Neutrophil (primary cell): ENCODE data around the gene COL5A2.

Experiments
- H3K27ac ChIP-seq: fragments of 200-600 bp; sonication (generic); 2 replicates; pipeline ENCODE4 v1.5.1; 2016; ENCODE audit warnings: mild to moderate bottlenecking, moderate library complexity
- H3K27me3 ChIP-seq: fragments of 200-600 bp; sonication (generic); 2 replicates; pipeline ENCODE4 v1.6.0; 2016; ENCODE audit warnings: mild to moderate bottlenecking
- H3K36me3 ChIP-seq: fragments of 200-600 bp; sonication (generic); 2 replicates; pipeline ENCODE4 v1.5.1; 2017
- H3K4me1 ChIP-seq, 2 experiments: fragments of 200-600 bp in 1 of 2; sonication (generic) in 1 of 2; 1 replicate in 1 of 2; 2 replicates in 1 of 2; pipeline versions ENCODE4 v1.5.1 to v1.6.1; 2013 to 2016; ENCODE audit warnings: low read depth in 1 of 2, low read length in 1 of 2, mild to moderate bottlenecking in 1 of 2, moderate library complexity in 1 of 2; ENCODE audit not compliant: control insufficient read depth in 1 of 2, insufficient read depth in 1 of 2
- H3K4me3 ChIP-seq, 2 experiments: fragments of 200-600 bp in 1 of 2; sonication (generic) in 1 of 2; 1 replicate in 1 of 2; 2 replicates in 1 of 2; pipeline ENCODE4 v1.5.1; 2013 to 2016; ENCODE audit warnings: low read depth in 1 of 2, low read length in 1 of 2, mild to moderate bottlenecking in 1 of 2, moderate library complexity in 1 of 2
- H3K9me3 ChIP-seq: fragments of 200-600 bp; sonication (generic); 2 replicates; pipeline ENCODE4 v1.5.1; 2016
- CTCF ChIP-seq: fragments of 200-600 bp; sonication (generic); IDR thresholded peaks from 2 replicates; pipeline ENCODE4 v1.5.1; 2016; ENCODE audit warnings: antibody characterized with exemption

Gene COL5A2

GRCh38 chr2:189157456-189157855 is 22.1 kb downstream of the COL5A2 start:
- Histone ChIP-seq H3K4me3 (no peak overlapping the region), H3K9me3 (no peaks in the 10 kb centered on the region), H3K27me3 (no peaks in the 10 kb centered on the region), H3K36me3 (no peaks in the 10 kb centered on the region), H3K27ac (no peak overlapping the region), H3K4me1 (no peaks in the 10 kb centered on the region)
- no peak for TF ChIP-seq CTCF

- no peak overlapping the region for H3K4me3 ChIP-seq
Measured at GRCh38 chr2:189155795-189156194, 23.8 kb downstream of the COL5A2 start.

GRCh38 chr2:189153619-189154018 is 25.9 kb downstream of the COL5A2 start:
- no peaks in the 10 kb centered on the region for H3K27me3 ChIP-seq
- H3K9me3 ChIP-seq: no peaks in the 10 kb centered on the region
- no peak for TF ChIP-seq CTCF
- no peaks in the 10 kb centered on the region for H3K36me3 ChIP-seq
- H3K4me3 ChIP-seq: no peak overlapping the region
- H3K27ac ChIP-seq: no peak overlapping the region
- H3K4me1 ChIP-seq: no peaks in the 10 kb centered on the region

More at GRCh38 chr2:189155795-189156194, 23.8 kb downstream of the COL5A2 start:
- Histone ChIP-seq H3K27me3 (no peaks in the 10 kb centered on the region), H3K27ac (no peak overlapping the region), H3K9me3 (no peaks in the 10 kb centered on the region), H3K36me3 (no peaks in the 10 kb centered on the region), H3K4me1 (no peaks in the 10 kb centered on the region)
- TF ChIP-seq CTCF: no peak

GRCh38 chr2:189152483-189152882 is 27.1 kb downstream of the COL5A2 start:
- no peak for TF ChIP-seq CTCF
- Histone ChIP-seq H3K36me3 (no peaks in the 10 kb centered on the region), H3K27me3 (no peaks in the 10 kb centered on the region), H3K9me3 (no peaks in the 10 kb centered on the region), H3K27ac (no peak overlapping the region), H3K4me3 (no peak overlapping the region), H3K4me1 (no peaks in the 10 kb centered on the region)

GRCh38 chr2:189151906-189152305 is 27.7 kb downstream of the COL5A2 start:
- Histone ChIP-seq H3K4me3 (no peak overlapping the region), H3K27me3 (no peaks in the 10 kb centered on the region), H3K27ac (no peak overlapping the region), H3K9me3 (no peaks in the 10 kb centered on the region), H3K36me3 (no peaks in the 10 kb centered on the region), H3K4me1 (no peaks in the 10 kb centered on the region)
- no peak for TF ChIP-seq CTCF

GRCh38 chr2:189150033-189150432 is 29.5 kb downstream of the COL5A2 start:
- no peak overlapping the region for H3K4me3 ChIP-seq
- no peak overlapping the region for H3K27ac ChIP-seq
- H3K4me1 ChIP-seq: no peaks in the 10 kb centered on the region
- no peaks in the 10 kb centered on the region for H3K9me3 ChIP-seq
- H3K27me3 ChIP-seq: no peaks in the 10 kb centered on the region
- no peaks in the 10 kb centered on the region for H3K36me3 ChIP-seq
- no peak for TF ChIP-seq CTCF
